ENCODE measurements around the gene SUMO4.

The SUMO4 gene

DNA sequence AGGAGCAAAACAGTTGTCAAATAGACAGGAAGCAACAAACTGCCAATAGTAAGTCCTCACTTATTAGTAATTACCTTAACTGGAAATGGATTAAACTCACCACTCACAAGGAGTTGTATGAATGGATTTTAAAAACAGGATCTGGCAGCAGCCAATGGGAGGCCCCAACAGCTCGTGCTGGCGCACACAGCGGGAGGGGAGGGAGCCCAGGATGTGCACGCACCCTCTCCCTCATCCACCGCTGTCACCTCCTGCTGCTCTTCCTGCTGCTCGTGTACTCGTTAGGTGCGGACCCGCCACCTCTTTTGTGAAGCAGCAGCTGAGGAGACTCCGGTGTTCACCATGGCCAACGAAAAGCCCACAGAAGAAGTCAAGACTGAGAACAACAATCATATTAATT lies at the start of gene SUMO4:
Gene SUMO4 (plus strand): TSS at position 213 of the 400 bp plus-strand sequence. CDS start 130 bp downstream, at position 343.
- H3K4me3 ChIP-seq (ENCODE audit: low read length in 2 of 2), result no peak within 1 kb of the TSS
- no peaks in the 10 kb centered on the region for H3K4me1 ChIP-seq (ENCODE audit: control insufficient read depth, insufficient read depth, low read length)
- H3K9me3 ChIP-seq (ENCODE audit: control insufficient read depth in 2 of 2, low read length in 2 of 2), result no peaks in the 10 kb centered on the region
- no peaks in the 10 kb centered on the region for H3K27me3 ChIP-seq (ENCODE audit: control insufficient read depth in 1 of 2, insufficient read depth in 2 of 2, low read length in 2 of 2)
- H3K9ac ChIP-seq (ENCODE audit: low read length in 2 of 2), result no peak within 1 kb of the TSS
- no peak within 1 kb of the TSS for H3K27ac ChIP-seq (ENCODE audit: low read length)
- H3K36me3 ChIP-seq (ENCODE audit: control insufficient read depth in 2 of 2, insufficient read depth in 2 of 2, low read length in 2 of 2), result peaks cover 14 to 17% of the 10 kb centered on the region in 2 donors

DNA sequence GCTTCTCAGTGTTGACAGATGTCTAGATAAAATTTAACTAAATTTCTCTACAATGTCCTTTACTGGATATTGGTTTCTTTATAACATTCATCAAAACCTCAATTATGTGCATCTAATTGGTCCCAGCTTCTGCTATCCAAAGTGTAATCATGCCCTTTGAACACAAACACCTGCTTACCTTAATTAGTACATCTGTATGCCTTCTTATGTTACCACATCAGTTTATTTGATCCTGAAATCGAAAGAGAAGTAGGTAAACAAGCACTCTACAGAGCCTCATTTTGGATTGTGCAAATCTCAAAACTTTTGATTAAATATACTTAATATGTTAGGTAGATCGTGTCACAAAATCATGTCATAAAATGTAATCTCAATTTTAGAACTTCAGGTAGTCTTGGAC lies 46.1 kb upstream of the SUMO4 start:
- no peaks in the 10 kb centered on the region for H3K4me1 ChIP-seq (ENCODE audit: control insufficient read depth, insufficient read depth, low read length)
- H3K9ac ChIP-seq (ENCODE audit: low read length in 2 of 2), result no peak overlapping the region
- no peak overlapping the region for H3K4me3 ChIP-seq (ENCODE audit: low read length in 2 of 2)
- no peak overlapping the region for H3K27ac ChIP-seq (ENCODE audit: low read length)
- no peaks in the 10 kb centered on the region for H3K27me3 ChIP-seq (ENCODE audit: control insufficient read depth in 1 of 2, insufficient read depth in 2 of 2, low read length in 2 of 2)
- no peaks in the 10 kb centered on the region for H3K36me3 ChIP-seq (ENCODE audit: control insufficient read depth in 2 of 2, insufficient read depth in 2 of 2, low read length in 2 of 2)
- no peaks in the 10 kb centered on the region for H3K9me3 ChIP-seq (ENCODE audit: control insufficient read depth in 2 of 2, low read length in 2 of 2)

DNA sequence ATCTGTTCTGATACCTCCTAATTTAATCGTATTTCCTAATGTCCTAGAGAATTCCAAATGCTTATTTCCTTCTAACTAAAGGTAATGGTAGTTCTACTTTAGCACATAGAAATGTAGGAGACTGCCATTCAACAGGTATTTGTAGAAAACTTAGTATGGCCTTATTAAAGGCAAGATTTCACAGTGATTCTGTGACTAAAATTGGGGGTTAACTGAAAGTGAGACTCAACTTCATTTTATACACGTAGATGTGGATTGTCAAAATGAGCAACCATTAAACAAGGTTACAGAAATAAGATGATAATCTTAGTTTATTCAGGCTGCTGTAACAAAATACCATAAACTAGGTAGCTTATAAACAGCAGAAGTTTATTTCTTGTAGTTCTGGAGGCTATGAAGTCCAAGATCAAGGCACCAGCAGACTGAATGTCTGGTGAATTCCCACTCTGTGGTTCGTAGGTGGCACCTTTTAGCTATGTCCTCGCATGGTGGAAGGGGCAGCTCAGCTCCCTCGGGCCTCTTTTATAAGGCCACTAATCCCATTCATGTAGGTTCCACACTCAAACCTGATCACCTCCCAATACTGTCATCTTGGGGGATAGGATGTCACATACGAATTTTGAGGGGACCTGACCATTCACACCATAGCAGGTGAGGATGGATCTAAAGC lies 43.8 kb upstream of the SUMO4 start:
- H3K4me1 ChIP-seq (ENCODE audit: control insufficient read depth, insufficient read depth, low read length), result no peaks in the 10 kb centered on the region
- no peaks in the 10 kb centered on the region for H3K9me3 ChIP-seq (ENCODE audit: control insufficient read depth in 2 of 2, low read length in 2 of 2)
- no peaks in the 10 kb centered on the region for H3K27me3 ChIP-seq (ENCODE audit: control insufficient read depth in 1 of 2, insufficient read depth in 2 of 2, low read length in 2 of 2)

DNA sequence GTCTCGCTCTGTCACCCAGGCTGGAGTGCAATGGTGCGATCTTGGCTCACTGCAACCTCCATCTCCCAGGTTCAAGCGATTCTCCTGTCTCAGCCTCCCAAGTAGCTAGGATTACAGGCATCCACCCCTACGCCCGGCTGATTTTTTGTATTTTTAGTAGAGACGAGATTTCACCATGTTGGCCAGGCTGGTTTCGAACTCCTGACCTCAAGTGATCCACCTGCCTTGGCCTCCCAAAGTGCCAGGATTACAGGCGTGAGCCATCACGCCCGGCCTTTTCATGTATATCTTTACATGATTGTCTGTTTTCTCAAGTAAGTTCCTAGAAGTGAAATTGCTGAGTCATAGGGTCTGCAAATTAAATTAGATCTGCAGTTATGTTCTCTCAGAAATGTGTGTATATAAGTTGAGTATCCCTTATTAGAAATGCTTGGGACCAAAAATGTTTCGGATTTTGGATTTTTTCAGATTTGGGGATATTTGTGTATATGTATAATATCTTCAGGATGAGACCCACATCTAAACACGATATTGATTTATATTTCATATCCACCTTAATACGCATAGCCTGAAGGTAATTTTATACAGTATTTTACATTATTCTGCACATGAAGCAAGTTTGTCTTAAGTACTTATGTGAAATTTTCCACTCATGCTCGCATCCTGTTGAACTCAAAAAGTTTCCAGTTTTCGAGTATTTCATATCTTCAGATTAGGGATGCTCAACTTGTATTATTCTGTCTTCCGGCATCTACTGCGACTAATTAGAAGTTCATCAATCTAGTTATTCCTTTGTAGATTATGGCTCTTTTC lies 42.1 kb upstream of the SUMO4 start:
- H3K4me1 ChIP-seq (ENCODE audit: control insufficient read depth, insufficient read depth, low read length), result no peaks in the 10 kb centered on the region
- H3K9me3 ChIP-seq (ENCODE audit: control insufficient read depth in 2 of 2, low read length in 2 of 2), result no peaks in the 10 kb centered on the region
- no peaks in the 10 kb centered on the region for H3K27me3 ChIP-seq (ENCODE audit: control insufficient read depth in 1 of 2, insufficient read depth in 2 of 2, low read length in 2 of 2)
- H3K36me3 ChIP-seq (ENCODE audit: control insufficient read depth in 2 of 2, insufficient read depth in 2 of 2, low read length in 2 of 2), result no peaks in the 10 kb centered on the region
- no peak overlapping the region for H3K4me3 ChIP-seq (ENCODE audit: low read length in 2 of 2)
- no peak overlapping the region for H3K27ac ChIP-seq (ENCODE audit: low read length)
- no peak overlapping the region for H3K9ac ChIP-seq (ENCODE audit: low read length in 2 of 2)

More for the DNA sequence above, 43.8 kb upstream of the SUMO4 start:
- no peak overlapping the region for H3K27ac ChIP-seq (ENCODE audit: low read length)
- no peak overlapping the region for H3K4me3 ChIP-seq (ENCODE audit: low read length in 2 of 2)
- no peak overlapping the region for H3K9ac ChIP-seq (ENCODE audit: low read length in 2 of 2)
- no peaks in the 10 kb centered on the region for H3K36me3 ChIP-seq (ENCODE audit: control insufficient read depth in 2 of 2, insufficient read depth in 2 of 2, low read length in 2 of 2)

DNA sequence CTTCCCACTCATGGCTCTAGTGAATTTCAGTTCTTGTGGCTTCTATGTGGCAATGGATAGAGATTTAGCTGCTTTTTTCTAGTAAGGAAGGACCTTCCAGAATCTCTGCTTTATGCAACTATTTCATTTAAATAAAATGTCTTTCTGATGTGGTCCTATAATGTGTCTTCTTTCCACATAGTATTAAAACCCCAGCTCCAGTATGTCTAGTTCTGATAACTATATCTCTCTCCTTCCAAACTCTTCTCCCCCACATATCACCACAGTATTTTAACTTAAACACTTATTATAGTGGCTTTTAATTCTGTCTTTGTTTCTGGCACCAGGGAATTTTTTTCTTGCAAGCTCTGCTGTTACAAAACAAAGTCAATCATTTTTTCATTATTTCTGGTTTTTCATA lies 40.6 kb upstream of the SUMO4 start:
- Histone ChIP-seq H3K27me3 (ENCODE audit: control insufficient read depth in 1 of 2, insufficient read depth in 2 of 2, low read length in 2 of 2) (no peaks in the 10 kb centered on the region), H3K9me3 (ENCODE audit: control insufficient read depth in 2 of 2, low read length in 2 of 2) (no peaks in the 10 kb centered on the region), H3K4me1 (ENCODE audit: control insufficient read depth, insufficient read depth, low read length) (no peaks in the 10 kb centered on the region), H3K4me3 (ENCODE audit: low read length in 2 of 2) (no peak overlapping the region), H3K9ac (ENCODE audit: low read length in 2 of 2) (no peak overlapping the region), H3K36me3 (ENCODE audit: control insufficient read depth in 2 of 2, insufficient read depth in 2 of 2, low read length in 2 of 2) (no peaks in the 10 kb centered on the region), H3K27ac (ENCODE audit: low read length) (no peak overlapping the region)

DNA sequence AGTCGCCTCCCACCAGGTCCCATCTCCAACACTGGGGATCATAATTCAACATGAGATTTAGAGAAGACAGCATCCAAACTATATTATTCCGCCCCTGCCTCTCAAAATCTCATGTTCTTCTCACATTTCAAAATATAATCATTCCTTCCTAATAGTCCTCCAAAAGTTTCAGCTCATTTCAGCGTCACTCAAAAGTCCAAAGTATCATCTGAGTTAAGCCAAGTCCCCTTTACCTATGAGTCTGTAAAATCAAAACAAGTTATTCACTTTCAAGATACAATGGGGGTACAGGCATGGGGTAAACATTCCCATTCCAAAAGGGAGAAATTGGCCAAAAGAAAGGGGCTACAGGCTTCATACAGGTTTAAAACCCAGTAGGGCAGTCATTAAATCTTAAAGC lies 39.5 kb upstream of the SUMO4 start:
- Histone ChIP-seq H3K4me1 (ENCODE audit: control insufficient read depth, insufficient read depth, low read length) (no peaks in the 10 kb centered on the region), H3K9ac (ENCODE audit: low read length in 2 of 2) (no peak overlapping the region), H3K36me3 (ENCODE audit: control insufficient read depth in 2 of 2, insufficient read depth in 2 of 2, low read length in 2 of 2) (no peaks in the 10 kb centered on the region), H3K4me3 (ENCODE audit: low read length in 2 of 2) (no peak overlapping the region), H3K9me3 (ENCODE audit: control insufficient read depth in 2 of 2, low read length in 2 of 2) (no peaks in the 10 kb centered on the region), H3K27me3 (ENCODE audit: control insufficient read depth in 1 of 2, insufficient read depth in 2 of 2, low read length in 2 of 2) (no peaks in the 10 kb centered on the region), H3K27ac (ENCODE audit: low read length) (no peak overlapping the region)

DNA sequence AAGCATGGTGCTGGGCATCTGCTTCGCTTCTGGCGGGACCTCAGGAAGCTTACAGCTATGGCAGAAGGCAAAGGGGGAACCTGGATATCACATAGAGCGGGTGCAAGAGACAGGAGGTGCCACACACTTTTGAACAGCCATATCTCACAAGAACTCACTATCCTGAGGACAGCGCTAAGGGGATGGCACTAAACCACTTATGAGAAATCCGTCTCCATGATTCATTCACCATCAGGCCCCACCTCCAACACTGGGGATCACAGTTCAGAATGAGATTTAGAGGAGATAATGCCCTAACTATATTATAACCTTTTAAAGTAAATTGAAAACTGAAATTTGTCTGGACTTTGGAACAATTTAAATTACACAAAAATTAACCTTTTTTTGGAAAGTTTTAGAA lies 37.8 kb upstream of the SUMO4 start:
- Histone ChIP-seq H3K36me3 (ENCODE audit: control insufficient read depth in 2 of 2, insufficient read depth in 2 of 2, low read length in 2 of 2) (no peaks in the 10 kb centered on the region), H3K9me3 (ENCODE audit: control insufficient read depth in 2 of 2, low read length in 2 of 2) (no peaks in the 10 kb centered on the region), H3K27ac (ENCODE audit: low read length) (no peak overlapping the region), H3K4me3 (ENCODE audit: low read length in 2 of 2) (no peak overlapping the region), H3K27me3 (ENCODE audit: control insufficient read depth in 1 of 2, insufficient read depth in 2 of 2, low read length in 2 of 2) (no peaks in the 10 kb centered on the region), H3K9ac (ENCODE audit: low read length in 2 of 2) (no peak overlapping the region), H3K4me1 (ENCODE audit: control insufficient read depth, insufficient read depth, low read length) (no peaks in the 10 kb centered on the region)

DNA sequence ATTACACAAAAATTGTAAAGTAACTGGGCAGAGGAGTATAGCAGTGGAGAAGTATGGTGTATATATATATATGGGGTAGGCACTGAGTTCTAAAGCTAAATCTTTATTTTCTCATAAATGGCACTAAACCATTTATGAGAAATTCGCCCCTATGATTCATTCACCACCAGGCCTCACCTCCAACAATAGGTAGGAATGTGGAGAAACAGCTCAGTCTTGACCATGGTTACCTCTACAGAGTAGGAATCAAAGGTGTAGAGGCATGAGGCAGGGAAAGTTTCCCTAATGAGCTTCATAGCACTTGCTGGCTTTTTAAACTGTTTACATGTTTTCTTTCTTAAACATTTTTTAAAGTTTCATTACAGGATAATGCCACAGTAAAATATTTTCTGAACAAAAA lies 36.9 kb upstream of the SUMO4 start:
- Histone ChIP-seq H3K27ac (ENCODE audit: low read length) (no peak overlapping the region), H3K4me1 (ENCODE audit: control insufficient read depth, insufficient read depth, low read length) (no peaks in the 10 kb centered on the region), H3K27me3 (ENCODE audit: control insufficient read depth in 1 of 2, insufficient read depth in 2 of 2, low read length in 2 of 2) (no peaks in the 10 kb centered on the region), H3K9me3 (ENCODE audit: control insufficient read depth in 2 of 2, low read length in 2 of 2) (no peaks in the 10 kb centered on the region), H3K9ac (ENCODE audit: low read length in 2 of 2) (no peak overlapping the region), H3K4me3 (ENCODE audit: low read length in 2 of 2) (no peak overlapping the region), H3K36me3 (ENCODE audit: control insufficient read depth in 2 of 2, insufficient read depth in 2 of 2, low read length in 2 of 2) (no peaks in the 10 kb centered on the region)

DNA sequence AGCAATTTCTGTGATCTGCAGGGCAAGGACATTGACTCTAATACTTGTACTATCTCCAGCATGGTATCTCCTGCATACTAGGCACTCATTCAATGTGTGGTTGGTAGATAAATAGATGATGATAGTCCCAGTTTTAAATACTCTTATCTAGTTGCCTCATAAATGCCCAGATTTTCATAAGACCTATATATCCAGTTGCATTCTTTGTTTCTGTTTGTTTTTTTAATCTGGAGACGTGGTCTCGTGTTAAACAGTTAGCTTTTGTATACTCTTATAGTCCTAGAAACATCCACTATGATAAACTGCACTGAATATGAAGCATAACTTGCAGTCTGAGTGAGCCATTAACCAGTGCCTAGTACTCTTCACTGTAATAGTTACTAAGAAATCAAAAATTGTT lies 35.5 kb upstream of the SUMO4 start:
- H3K9ac ChIP-seq (ENCODE audit: low read length in 2 of 2), result no peak overlapping the region
- H3K36me3 ChIP-seq (ENCODE audit: control insufficient read depth in 2 of 2, insufficient read depth in 2 of 2, low read length in 2 of 2), result no peaks in the 10 kb centered on the region
- no peaks in the 10 kb centered on the region for H3K9me3 ChIP-seq (ENCODE audit: control insufficient read depth in 2 of 2, low read length in 2 of 2)
- no peaks in the 10 kb centered on the region for H3K27me3 ChIP-seq (ENCODE audit: control insufficient read depth in 1 of 2, insufficient read depth in 2 of 2, low read length in 2 of 2)
- H3K27ac ChIP-seq (ENCODE audit: low read length), result no peak overlapping the region
- no peak overlapping the region for H3K4me3 ChIP-seq (ENCODE audit: low read length in 2 of 2)
- no peaks in the 10 kb centered on the region for H3K4me1 ChIP-seq (ENCODE audit: control insufficient read depth, insufficient read depth, low read length)

DNA sequence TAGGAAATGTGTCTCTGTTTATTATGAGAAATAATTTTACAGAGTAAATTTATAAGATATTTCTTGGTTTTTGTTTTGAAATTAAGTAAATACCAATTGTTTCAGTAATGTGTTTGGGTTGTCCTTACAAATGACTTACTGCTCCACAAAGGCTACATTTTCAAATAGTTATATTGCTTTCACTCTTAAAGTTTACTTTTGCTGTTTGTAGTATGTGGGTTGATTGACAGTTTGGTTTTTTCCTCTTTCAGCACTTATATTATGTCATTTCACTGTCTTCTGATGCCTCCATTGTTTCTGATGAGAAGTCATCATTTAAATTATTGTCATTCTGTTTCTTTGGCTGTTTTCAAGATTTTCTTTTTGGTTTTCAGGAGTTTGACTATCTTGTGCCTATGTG lies 34.9 kb upstream of the SUMO4 start:
- Histone ChIP-seq H3K27ac (ENCODE audit: low read length) (no peak overlapping the region), H3K4me3 (ENCODE audit: low read length in 2 of 2) (no peak overlapping the region), H3K4me1 (ENCODE audit: control insufficient read depth, insufficient read depth, low read length) (no peaks in the 10 kb centered on the region), H3K27me3 (ENCODE audit: control insufficient read depth in 1 of 2, insufficient read depth in 2 of 2, low read length in 2 of 2) (no peaks in the 10 kb centered on the region), H3K9me3 (ENCODE audit: control insufficient read depth in 2 of 2, low read length in 2 of 2) (no peaks in the 10 kb centered on the region), H3K9ac (ENCODE audit: low read length in 2 of 2) (no peak overlapping the region), H3K36me3 (ENCODE audit: control insufficient read depth in 2 of 2, insufficient read depth in 2 of 2, low read length in 2 of 2) (peaks cover 0 to 3% of the 10 kb centered on the region in 2 donors)
